Left hindlimb (tissue), 1 donor: ENCODE results near the gene PPP1R12C.

Source experiments
- DNase-seq: peaks from one replicate; pipeline ENCODE4 v3.0.0-alpha.2; 2018

PPP1R12C gene

DNA sequence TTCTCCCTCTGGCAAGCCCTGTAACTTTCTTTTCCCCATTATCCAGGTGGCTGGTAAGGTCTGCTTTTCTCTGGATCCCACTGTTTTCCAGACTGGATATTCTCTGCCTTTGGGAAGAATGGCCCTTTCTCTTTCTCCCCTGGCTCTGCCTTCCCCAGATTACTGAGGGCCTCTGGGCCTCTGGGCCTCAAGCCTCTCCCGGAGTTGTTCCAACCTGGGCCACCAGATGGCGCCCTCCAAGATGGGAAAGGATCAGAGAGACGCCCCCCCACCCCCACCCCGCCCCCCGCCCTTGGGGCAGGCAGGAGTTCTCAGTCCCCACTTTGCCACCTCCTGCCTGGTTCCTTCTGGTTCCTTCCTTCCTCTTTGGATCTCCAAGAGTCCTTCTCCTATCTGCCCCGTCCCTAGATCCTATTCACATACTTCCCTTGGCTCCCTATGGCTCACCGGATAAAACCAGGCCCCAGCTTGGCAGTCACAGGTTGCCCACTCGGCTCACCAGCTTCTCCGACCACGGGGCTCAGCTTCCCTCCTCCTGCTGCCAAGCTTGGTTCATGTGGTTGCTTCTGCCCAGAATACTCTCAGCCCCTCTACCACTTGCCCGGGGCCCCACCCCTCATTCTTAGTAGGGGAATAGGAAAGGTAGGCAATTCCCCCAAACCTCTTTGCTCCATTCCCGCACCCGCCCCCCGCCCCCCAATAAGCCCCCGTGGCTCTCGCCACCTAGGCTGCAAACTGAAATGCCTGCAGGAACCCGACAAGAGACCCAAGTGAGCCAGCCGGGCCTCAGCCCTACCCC, 28.7 kb downstream of the PPP1R12C start:
- DNase-seq, result no peak

DNA sequence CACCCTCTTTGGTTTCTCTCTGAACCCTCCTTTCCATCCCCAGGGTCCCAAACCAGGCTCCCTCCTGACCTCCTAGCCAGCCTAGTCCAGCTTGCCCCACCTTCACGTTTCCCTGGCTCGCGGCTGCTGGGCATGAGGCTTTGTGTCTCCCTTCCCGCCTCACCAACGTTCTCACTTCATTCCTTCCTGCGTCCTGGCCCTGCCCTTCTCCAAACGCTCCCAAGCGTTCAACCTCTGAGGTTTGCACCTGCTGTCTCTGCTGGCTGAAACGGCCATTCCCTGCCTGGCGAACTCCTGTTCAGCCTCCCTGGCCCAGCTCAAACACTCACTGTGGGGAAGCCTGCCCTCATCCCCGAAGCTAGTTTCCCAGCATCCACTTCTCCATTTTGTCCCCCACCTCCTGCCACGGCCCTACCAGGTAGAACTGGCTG, 29.4 kb downstream of the PPP1R12C start:
- DNase-seq, result no peak

DNA sequence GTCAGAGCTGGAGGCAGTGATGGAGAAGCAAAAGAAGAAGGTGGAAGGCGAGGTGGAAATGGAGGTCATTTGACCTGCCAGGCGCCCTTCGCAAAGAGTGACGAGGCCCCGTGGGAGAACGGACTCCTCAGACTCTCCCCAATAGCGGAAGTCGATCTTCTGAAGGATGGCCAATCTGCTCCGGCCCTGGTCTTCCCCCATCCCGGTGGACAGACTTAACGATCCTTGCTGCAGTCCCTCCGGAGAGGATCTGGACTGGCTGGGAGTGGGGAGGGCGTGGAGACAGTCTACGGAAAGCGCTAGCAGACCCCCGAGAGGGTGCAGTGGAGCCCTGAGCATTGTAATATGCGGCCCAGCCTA, 29.9 kb downstream of the PPP1R12C start:
- DNase-seq, result no peak

GRCh38 chr19:55086730-55087541, 30.5 kb downstream of the PPP1R12C start:
- peak; percentile 88 for DNase-seq

GRCh38 chr19:55085923-55086715, 31.3 kb downstream of the PPP1R12C start:
- no peak for DNase-seq

DNA sequence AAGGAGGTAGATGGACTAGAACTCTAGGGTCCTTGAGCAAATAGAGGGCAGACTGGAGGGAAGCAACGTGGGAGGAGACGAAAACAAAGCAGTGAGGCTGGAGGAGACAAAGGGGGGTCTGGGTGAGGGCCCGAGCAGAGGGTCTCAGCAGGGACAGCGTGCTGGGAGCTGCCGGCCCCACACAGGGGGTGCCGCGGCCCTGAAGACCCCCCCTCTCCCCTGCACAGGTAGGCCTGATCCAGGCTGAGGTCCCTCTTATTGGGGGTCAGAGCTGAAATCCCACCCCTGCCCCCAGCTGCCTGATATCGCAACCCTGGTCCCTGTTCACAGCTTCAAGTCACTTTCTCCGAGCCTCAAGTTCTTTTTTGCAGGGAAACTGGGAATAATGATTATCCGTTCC, 33.0 kb downstream of the PPP1R12C start:
- DNase-seq, result no peak

GRCh38 chr19:55083004-55083850, 34.2 kb downstream of the PPP1R12C start:
- DNase-seq, result no peak

GRCh38 chr19:55082020-55082851, 35.2 kb downstream of the PPP1R12C start:
- DNase-seq, result peak; percentile 57

DNA sequence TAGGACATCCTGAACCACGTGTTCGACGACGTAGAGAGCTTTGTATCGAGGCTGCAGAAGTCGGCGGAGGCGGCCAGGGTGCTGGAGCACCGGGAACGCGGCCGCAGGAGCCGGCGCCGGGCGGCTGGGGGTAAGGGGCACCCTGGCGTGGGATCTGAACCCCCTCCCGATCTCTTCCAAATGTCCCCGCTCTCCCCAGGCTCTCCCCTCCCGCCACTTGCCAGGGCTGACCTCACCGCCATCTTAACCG, 35.7 kb downstream of the PPP1R12C start:
- no peak for DNase-seq

GRCh38 chr19:55080968-55081769, 36.3 kb downstream of the PPP1R12C start:
- peak; percentile 79 for DNase-seq

DNA sequence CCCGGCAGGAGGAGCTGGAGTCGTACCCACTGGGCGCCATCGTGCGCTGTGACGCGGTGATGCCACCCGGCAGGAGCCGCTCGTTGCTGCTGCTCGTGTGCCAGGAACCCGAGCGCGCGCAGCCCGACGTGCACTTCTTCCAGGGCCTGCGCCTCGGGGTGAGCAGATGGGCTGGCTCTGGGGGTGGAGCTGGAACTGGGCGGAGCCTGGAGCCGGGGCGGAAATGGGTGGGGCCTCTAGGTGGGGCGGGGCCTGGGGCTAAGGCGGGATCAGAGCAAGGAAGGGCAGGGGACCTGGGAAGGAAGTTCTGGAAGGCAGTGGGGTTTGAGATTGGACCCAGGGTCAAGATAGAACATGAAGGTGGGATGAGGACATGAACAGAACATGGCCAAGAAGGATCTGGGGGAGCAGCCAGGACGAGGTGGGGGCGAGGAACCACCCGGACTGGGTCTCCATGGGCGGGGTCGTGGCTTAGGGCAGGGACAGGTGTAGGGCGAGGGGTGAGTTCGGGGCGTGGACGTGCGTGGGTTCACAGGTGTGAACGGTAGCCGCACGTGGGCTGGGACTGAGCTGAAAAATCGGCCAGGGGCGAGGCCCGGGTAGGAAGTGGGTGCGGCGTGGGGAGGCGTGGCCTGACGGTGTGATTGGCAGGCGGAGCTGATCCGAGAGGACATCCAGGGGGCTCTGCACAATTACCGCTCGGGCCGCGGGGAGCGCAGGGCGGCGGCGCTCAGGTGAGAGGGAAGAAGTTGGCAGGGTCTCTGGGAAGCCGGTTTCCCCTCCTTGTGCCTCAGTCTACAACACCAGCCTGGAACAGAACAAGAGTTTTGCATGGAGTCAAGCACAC, 37.1 kb downstream of the PPP1R12C start:
- DNase-seq, result peak; percentile 73

DNA sequence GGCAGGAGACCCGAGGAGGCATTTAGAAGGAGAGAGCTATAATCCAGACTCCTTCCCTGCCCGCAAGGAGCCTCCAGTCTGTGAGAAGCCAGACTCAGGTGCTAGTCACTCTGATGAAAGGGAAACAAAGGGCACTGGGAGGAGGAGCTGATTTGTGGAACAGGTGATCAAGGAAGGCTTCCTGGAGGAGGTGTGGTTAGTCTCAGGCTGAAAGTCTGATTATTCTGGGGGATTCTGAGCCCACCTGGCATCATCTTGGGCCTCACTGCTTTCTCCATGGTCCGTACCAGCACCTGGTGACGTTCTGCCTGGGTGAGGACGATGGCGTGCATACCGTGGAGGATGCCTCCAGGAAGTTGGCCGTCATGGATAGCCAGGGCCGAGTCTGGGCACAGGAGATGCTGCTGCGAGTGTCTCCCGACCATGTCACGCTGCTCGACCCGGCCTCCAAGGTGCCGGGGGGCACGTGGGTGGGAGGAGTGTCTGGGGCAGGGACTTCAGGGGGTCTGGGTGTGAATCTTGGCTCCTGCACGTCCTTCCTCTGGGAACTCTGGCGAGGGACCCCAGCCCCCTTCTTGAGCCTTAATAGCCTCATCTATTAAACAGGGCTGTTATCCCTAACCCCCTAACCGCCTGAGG, 37.9 kb downstream of the PPP1R12C start:
- no peak for DNase-seq

- DNase-seq, result no peak
Measured at GRCh38 chr19:55078996-55079395, 38.4 kb downstream of the PPP1R12C start.

DNA sequence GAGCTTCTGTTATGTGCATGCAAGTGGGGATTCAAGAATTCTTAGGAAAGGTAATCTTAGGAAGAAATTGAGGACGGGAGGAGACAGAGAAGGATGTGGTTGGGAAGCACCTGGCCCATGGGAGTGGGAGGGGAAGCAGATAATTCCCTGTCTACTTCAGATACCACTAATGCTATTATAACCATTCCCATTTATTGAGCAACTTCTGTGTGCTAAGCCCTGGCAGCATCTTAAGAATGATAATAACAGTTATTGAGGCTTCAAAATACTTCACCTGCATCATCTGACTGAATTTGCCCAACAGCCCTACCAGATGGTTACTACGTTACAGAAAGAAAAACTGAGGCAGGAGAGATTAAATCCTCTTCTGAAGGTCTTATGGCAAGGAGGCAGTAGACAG, 40.3 kb downstream of the PPP1R12C start:
- DNase-seq, result no peak

DNA sequence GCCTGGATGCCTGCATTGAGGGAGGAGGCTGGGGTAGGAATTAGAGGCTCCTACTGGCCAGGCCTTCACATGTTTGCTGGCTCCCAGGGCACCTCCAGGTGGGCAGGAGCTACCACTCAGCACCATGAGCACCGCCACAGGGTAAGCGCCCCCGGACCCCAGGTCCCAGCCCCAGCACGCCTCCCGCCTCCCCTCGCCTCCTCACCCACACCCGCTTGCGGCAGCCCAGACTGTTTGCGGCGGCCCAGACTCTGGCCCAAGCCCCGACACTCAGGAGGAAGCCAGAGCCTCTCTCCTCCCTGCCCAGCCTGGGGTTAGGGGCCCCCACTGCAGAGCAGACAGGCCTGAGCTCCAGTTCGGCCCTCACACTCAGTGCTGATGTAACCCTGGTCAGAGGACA, 41.1 kb downstream of the PPP1R12C start:
- no peak for DNase-seq

GRCh38 chr19:55075371-55075998, 42.0 kb downstream of the PPP1R12C start, which contains the start of gene EPS8L1:
TSS of gene EPS8L1 (plus strand) at chr19:55075869. CDS start at chr19:55076445, 576 bp downstream.
- DNase-seq, result no peak

DNA sequence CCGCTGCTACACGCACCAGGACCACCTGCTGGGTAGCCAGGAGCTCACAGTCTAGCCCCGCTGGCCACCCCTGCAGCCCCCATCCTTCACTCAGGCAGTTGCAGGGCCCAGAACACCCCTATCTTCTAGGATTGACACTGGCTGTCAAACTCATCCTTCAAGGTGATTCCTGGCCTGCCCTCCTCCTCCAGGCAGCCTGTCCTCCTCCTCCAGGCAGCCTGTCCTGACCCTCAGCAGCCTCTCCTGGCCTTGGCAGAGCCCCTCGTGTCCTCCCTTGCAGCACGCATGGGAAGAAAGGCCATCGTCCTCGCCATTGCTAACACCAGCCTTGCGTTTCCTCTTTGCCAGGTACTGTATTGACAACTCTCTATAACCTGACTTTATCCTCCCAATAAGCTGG, 45.5 kb downstream of the PPP1R12C start:
- no peak for DNase-seq

GRCh38 chr19:55071129-55071502, 46.3 kb downstream of the PPP1R12C start:
- DNase-seq, result no peak
